ENCODE results near the gene SPATA16.

SPATA16 gene

DNA sequence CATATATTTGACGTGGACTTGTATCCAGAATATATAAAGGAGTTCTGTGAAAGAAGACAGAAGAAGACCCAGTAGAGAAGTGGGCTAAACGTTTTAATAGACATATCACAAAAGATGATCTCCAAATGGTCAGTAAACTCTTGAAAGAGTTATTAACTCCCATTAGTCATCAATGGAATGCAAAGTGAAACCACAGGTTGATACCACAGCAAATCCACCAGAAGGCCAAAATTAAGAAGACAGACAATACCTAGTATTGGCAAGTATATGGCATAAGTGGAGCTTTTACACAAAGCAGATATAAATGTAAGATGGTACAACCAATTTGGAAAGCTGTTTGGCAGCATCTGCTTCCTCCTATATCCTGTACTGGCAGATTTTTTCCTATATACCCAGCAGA is 6.0 kb downstream of the SPATA16 start:
- CTCF ChIA-PET, result no interaction called here
- no peak for DNase-seq (ENCODE audit: extremely low spot score)

DNA sequence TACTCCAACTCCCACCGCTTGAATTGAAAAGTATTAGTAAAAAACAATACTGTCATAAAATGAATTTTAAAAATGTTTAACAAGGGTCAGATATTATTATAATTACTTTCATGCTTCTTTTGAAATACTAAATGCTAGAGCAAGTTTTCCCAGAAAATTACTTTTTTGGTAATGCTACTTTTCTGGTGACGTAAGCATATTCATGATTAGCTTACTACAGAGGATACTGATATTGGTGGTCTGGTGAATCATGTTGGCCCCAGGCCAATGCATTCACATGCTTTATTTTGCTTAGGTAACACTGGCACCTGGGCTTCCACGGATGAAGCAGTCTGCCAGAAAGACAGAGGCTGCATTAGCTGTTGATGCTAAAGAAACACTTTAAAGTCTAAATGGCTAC is 12.4 kb downstream of the SPATA16 start:
- DNase-seq (ENCODE audit: extremely low spot score), result no peak
- POLR2A ChIA-PET, result no interaction called here
- CTCF ChIA-PET, result no interaction called here
- TF ChIP-seq FOXK2 (IDR thresholded peaks at IDR 0.05) (no peak), ELF4 (IDR thresholded peaks at IDR 0.05) (no peak), SUZ12 (IDR thresholded peaks at IDR 0.05) (no peak), HDGF (IDR thresholded peaks at IDR 0.05; ENCODE audit: borderline replicate concordance) (no peak), TARDBP (IDR thresholded peaks at IDR 0.05) (no peak)

More for the DNA sequence above, 6.0 kb downstream of the SPATA16 start:
- POLR2A ChIA-PET, result no interaction called here
- TF ChIP-seq HDGF (IDR thresholded peaks at IDR 0.05; ENCODE audit: borderline replicate concordance) (no peak), CTBP1 (IDR thresholded peaks at IDR 0.05; ENCODE audit: borderline replicate concordance) (no peak), FOXA1 (IDR thresholded peaks at IDR 0.05) (no peak), ZNF384 (IDR thresholded peaks at IDR 0.05) (no peak), FOXM1 (IDR thresholded peaks at IDR 0.05; ENCODE audit: borderline replicate concordance) (no peak), BHLHE40 (IDR thresholded peaks at IDR 0.05; ENCODE audit: borderline replicate concordance) (no peak), LEF1 (IDR thresholded peaks at IDR 0.05; ENCODE audit: borderline replicate concordance) (no peak), TARDBP (IDR thresholded peaks at IDR 0.05) (no peak), FOXK2 (IDR thresholded peaks at IDR 0.05) (no peak), ARNT (IDR thresholded peaks at IDR 0.05) (no peak), SP1 (IDR thresholded peaks at IDR 0.05) (no peak), L3MBTL2 (conservative IDR thresholded peaks at IDR 0.05) (no peak), ELF4 (IDR thresholded peaks at IDR 0.05) (no peak)

DNA sequence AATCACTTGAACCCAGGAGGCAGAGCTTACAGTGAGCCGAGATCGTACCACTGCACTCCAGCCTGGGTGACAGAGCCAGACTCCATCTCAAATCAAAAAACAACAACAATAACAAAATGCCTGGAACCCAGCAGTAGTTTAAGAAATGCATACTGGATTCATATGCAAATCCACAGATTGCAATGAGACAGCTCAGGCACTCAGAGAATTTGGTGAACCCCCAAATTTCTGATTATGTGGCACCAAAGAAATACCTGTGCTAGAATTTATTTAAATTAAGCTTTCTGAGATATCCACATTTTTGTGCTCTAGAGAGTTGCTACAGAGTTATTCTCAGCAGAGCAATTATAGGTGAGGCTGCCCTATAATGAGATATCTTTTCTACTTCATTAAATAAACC is 29.7 kb downstream of the SPATA16 start:
- no peak for DNase-seq (ENCODE audit: extremely low spot score)
- ChIA-PET CTCF (no interaction called here), POLR2A (no interaction called here)
- TF ChIP-seq L3MBTL2 (conservative IDR thresholded peaks at IDR 0.05), result no peak
- no peak for TF ChIP-seq ELF4 (IDR thresholded peaks at IDR 0.05)
- TF ChIP-seq, protein P1, sequence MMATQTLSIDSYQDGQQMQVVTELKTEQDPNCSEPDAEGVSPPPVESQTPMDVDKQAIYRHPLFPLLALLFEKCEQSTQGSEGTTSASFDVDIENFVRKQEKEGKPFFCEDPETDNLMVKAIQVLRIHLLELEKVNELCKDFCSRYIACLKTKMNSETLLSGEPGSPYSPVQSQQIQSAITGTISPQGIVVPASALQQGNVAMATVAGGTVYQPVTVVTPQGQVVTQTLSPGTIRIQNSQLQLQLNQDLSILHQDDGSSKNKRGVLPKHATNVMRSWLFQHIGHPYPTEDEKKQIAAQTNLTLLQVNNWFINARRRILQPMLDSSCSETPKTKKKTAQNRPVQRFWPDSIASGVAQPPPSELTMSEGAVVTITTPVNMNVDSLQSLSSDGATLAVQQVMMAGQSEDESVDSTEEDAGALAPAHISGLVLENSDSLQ (IDR thresholded peaks at IDR 0.05), result no peak
- TF ChIP-seq FOXK2 (IDR thresholded peaks at IDR 0.05), result no peak
- no peak for TF ChIP-seq ARNT (IDR thresholded peaks at IDR 0.05)
- TF ChIP-seq TARDBP (IDR thresholded peaks at IDR 0.05), result no peak

DNA sequence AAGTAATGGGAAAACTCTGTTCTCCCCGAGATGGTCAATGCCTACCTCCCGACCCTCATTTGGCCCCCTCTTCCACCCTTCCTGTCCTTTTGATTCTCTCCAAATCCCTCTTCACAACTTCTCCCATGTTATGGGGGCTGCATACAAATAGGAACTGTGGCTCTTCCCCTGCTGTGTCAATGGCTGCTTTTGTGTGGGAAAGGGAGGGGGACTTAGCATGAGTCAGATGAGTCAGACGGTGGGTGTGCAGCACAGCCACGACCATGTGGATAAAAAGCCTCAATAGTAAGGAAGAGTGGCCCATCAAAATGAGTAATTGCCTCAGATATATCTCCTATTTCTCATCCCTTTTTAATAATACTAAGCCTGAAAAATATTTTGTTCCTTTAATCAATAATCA is 31.9 kb downstream of the SPATA16 start:
- POLR2A ChIA-PET, result no interaction called here
- TF ChIP-seq FOXK2 (IDR thresholded peaks at IDR 0.05) (no peak), ZNF384 (IDR thresholded peaks at IDR 0.05) (no peak), CTBP1 (IDR thresholded peaks at IDR 0.05; ENCODE audit: borderline replicate concordance) (no peak), SUZ12 (IDR thresholded peaks at IDR 0.05) (no peak), ELF4 (IDR thresholded peaks at IDR 0.05) (no peak), SP1 (IDR thresholded peaks at IDR 0.05) (no peak), NFRKB (IDR thresholded peaks at IDR 0.05) (no peak), BHLHE40 (IDR thresholded peaks at IDR 0.05; ENCODE audit: borderline replicate concordance) (no peak), HDGF (IDR thresholded peaks at IDR 0.05; ENCODE audit: borderline replicate concordance) (no peak)
- TF ChIP-seq, protein P1 (IDR thresholded peaks at IDR 0.05), result no peak
- DNase-seq (ENCODE audit: extremely low spot score), result peak; percentile 10
- CTCF ChIA-PET, result no interaction called here

DNA sequence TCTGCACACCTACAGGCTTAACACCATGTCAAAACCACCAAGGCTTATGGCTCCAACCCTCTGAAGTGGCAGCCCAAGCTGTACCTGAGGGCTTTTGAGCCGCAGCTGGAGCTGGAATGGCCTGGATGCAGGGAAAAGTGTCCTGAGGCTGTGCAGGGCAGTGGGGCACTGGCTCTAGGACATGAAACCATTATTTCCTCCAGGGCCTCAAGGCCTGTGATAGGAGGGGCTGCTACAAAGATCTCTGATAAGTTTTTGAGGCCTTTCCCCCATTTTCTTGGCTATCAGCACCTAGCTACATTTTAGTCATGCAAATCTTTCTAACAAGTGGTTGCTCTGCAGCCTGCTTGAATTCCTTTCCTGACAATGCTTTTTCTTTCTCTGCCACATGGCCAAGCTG is 37.6 kb downstream of the SPATA16 start:
- DNase-seq (ENCODE audit: extremely low spot score), result no peak
- CTCF ChIA-PET, result no interaction called here
- no peak for TF ChIP-seq CTBP1 (IDR thresholded peaks at IDR 0.05; ENCODE audit: borderline replicate concordance)
- TF ChIP-seq LEF1 (IDR thresholded peaks at IDR 0.05; ENCODE audit: borderline replicate concordance), result no peak
- no peak for TF ChIP-seq ELF4 (IDR thresholded peaks at IDR 0.05)
- TF ChIP-seq SP1 (IDR thresholded peaks at IDR 0.05), result no peak
- TF ChIP-seq NFRKB (IDR thresholded peaks at IDR 0.05), result no peak
- no peak for TF ChIP-seq FOXM1 (IDR thresholded peaks at IDR 0.05; ENCODE audit: borderline replicate concordance)
- no peak for TF ChIP-seq BHLHE40 (IDR thresholded peaks at IDR 0.05; ENCODE audit: borderline replicate concordance)
- TF ChIP-seq HDGF (IDR thresholded peaks at IDR 0.05; ENCODE audit: borderline replicate concordance), result no peak
- TF ChIP-seq, protein P1 (IDR thresholded peaks at IDR 0.05), result no peak
- TF ChIP-seq FOXA1 (IDR thresholded peaks at IDR 0.05), result no peak
- TF ChIP-seq FOXK2 (IDR thresholded peaks at IDR 0.05), result no peak
- TF ChIP-seq L3MBTL2 (conservative IDR thresholded peaks at IDR 0.05), result no peak
- TF ChIP-seq ZNF384 (IDR thresholded peaks at IDR 0.05), result no peak
- TF ChIP-seq ARNT (IDR thresholded peaks at IDR 0.05), result no peak
- TF ChIP-seq TARDBP (IDR thresholded peaks at IDR 0.05), result no peak
- TF ChIP-seq SUZ12 (IDR thresholded peaks at IDR 0.05), result no peak
- POLR2A ChIA-PET, result no interaction called here

DNA sequence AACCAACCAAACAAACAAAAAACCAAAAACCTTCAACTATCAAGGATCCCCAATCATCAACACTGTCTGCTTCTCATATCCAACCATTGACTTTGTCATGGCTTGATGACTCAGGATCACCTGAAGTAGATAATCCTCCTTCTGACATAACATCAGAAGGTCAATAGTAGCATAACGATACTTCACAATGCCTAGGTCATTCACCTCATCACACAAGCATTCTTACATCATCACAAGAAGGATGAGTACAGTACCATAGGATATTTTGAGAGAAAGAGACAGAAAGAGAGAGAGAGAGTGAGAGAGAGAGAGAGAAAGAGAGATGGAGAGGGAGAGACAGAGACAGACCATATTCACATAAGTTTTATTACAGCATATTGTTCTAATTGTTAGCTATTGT is 42.1 kb downstream of the SPATA16 start:
- POLR2A ChIA-PET, result no interaction called here
- CTCF ChIA-PET, result no interaction called here
- DNase-seq (ENCODE audit: extremely low spot score), result no peak
- TF ChIP-seq L3MBTL2 (conservative IDR thresholded peaks at IDR 0.05) (no peak), CTBP1 (IDR thresholded peaks at IDR 0.05; ENCODE audit: borderline replicate concordance) (no peak), FOXA1 (IDR thresholded peaks at IDR 0.05) (no peak), HDGF (IDR thresholded peaks at IDR 0.05; ENCODE audit: borderline replicate concordance) (no peak), SUZ12 (IDR thresholded peaks at IDR 0.05) (no peak), FOXK2 (IDR thresholded peaks at IDR 0.05) (no peak)
- TF ChIP-seq, protein P1 (IDR thresholded peaks at IDR 0.05), result no peak
